Renal cortical epithelial cell (primary cell): ENCODE data around the gene SSH2. TPM values are rescaled to one million over a fixed set of nuclear protein-coding genes. Genes with fewer than 3 reads are reported as not detected.

Source experiments
- DNase-seq: peaks from one replicate; pipeline ENCODE4 v3.0.0-alpha.2; 2011; ENCODE audit warnings: low read depth
- total RNA-seq: library from RNA; depleted of rRNA; stranded (reverse); fragments of >200 nt; gene quantifications from 2 replicates; pipeline ENCODE4 v1.2.3, GENCODE V29; 2014

The SSH2 gene
- total RNA-seq, 1 donor from 2014 or later = 48.2 TPM

- DNase-seq = no peak
Measured at GRCh38 chr17:29624586-29624985, 305.4 kb downstream of the SSH2 start.

GRCh38 chr17:29623283-29623647 lies 306.8 kb downstream of the SSH2 start:
- no peak for DNase-seq

- no peak for DNase-seq
Measured at GRCh38 chr17:29622337-29623282, 307.4 kb downstream of the SSH2 start, which contains the start of gene CORO6. TSS of gene CORO6 (minus strand) at chr17:29622912. CDS start at chr17:29621421, 1,491 bp downstream.

GRCh38 chr17:29621751-29622194 lies 308.3 kb downstream of the SSH2 start:
- DNase-seq = no peak

- DNase-seq = no peak
Measured at GRCh38 chr17:29620779-29621500, 309.1 kb downstream of the SSH2 start.

- no peak for DNase-seq
Measured at GRCh38 chr17:29620271-29620670, 309.8 kb downstream of the SSH2 start.

- peak; percentile 67 for DNase-seq
Measured at GRCh38 chr17:29619251-29619650, 310.8 kb downstream of the SSH2 start.

- DNase-seq = no peak
Measured at GRCh38 chr17:29618272-29619065, 311.6 kb downstream of the SSH2 start.

- DNase-seq = peak; percentile 44
Measured at GRCh38 chr17:29617481-29618271, 312.4 kb downstream of the SSH2 start.

GRCh38 chr17:29617125-29617480 lies 312.9 kb downstream of the SSH2 start:
- peak; percentile 49 for DNase-seq

GRCh38 chr17:29616300-29617048 lies 313.6 kb downstream of the SSH2 start:
- DNase-seq = no peak

- peak; percentile 54 for DNase-seq
Measured at GRCh38 chr17:29615492-29616299, 314.3 kb downstream of the SSH2 start.

- no peak for DNase-seq
Measured at GRCh38 chr17:29615048-29615385, 315.0 kb downstream of the SSH2 start.

GRCh38 chr17:29614349-29615047 lies 315.5 kb downstream of the SSH2 start:
- no peak for DNase-seq

GRCh38 chr17:29613856-29614255 lies 316.2 kb downstream of the SSH2 start:
- no peak for DNase-seq

- DNase-seq = peak; percentile 53
Measured at GRCh38 chr17:29613352-29613837, 316.6 kb downstream of the SSH2 start.

GRCh38 chr17:29612404-29613280 lies 317.4 kb downstream of the SSH2 start:
- DNase-seq = no peak

GRCh38 chr17:29612094-29612403 lies 318.0 kb downstream of the SSH2 start:
- DNase-seq = no peak
